NCI-H2029 (cell line): ENCODE measurements around the gene ERGIC1.
"Not testable (repeated sequence)": the region's sequence is repeated elsewhere in the genome, so short reads cannot be mapped to it uniquely, and the experiment has no call there.

Experiments used
- DNase-seq: peaks from one replicate; lab custom pipeline; 2025; lab: John Stamatoyannopoulos, UW

ERGIC1 gene

GRCh38 chr5:172881691-172882370, 47.8 kb downstream of the ERGIC1 start:
- DNase-seq = no peak

DNA sequence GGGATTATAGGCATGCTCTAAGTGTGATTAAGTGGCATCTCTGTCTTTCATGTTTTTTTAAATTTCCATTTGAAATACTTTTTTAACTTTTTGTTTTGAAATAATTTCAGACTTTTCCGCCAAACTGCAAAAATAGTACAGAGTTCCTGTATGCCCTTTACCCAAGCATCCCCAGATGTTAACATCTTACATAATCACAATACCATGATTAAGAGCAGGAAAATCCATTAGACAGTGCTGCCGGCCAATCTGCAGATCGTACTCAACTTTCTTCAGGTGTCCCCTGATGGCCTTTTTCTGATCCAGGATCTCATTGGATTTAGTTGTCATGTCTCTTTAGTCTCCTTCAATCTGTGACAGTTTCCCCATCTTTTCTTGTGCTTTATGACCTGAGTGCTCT, 49.0 kb downstream of the ERGIC1 start:
- no peak for DNase-seq

- DNase-seq = no peak
Observed at GRCh38 chr5:172885597-172886340, 51.7 kb downstream of the ERGIC1 start.

DNA sequence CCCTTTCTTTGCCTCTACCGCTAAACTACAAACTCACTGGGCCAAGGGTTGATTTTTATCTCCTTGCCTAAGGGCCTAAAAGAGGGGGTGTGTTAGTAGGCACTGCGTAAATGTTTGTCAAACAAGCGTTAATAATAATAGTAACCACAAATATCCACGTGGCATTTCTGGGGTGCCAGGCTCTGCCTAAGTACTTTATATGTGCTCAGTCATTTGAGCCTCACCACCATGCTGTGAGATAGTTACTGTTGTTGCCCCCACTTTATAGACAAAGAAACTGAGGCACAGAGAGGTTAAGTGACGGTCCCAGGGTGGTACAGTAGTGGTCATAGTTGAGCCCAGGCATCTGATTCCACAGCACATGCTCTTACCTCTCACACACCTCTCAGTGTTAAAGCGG, 52.4 kb downstream of the ERGIC1 start:
- no peak for DNase-seq

DNA sequence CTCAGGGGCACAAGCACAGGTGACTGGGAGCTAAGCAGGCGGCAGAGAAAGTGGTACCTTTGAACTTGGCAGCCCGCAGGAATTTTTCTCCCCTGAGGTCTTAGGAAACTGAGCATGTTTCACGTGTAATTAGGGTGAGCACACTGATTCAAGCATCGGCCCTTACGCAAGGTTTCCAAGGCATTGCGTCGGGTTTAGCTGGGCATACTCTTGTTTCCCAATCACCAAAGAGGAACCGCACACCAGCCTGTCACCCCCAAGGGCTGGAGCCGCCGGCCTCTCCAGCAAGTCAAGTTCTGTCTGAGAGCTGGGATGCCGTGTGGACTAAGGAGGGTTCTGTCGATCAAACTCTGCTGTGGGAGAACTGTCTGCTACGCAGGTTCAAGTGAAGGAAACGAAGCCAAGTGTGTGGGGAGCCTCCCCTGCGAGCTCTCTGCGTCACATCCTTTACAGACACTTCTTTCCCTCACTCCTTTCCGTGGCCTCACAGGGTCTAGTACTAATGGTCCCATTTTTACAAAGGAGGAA, 53.0 kb downstream of the ERGIC1 start:
- DNase-seq = no peak

- DNase-seq = no peak
Observed at GRCh38 chr5:172887692-172888091, 53.6 kb downstream of the ERGIC1 start.

GRCh38 chr5:172890659-172891058, 56.6 kb downstream of the ERGIC1 start:
- DNase-seq = no peak

- DNase-seq = peak; percentile 20
Observed at GRCh38 chr5:172891716-172892421, 57.8 kb downstream of the ERGIC1 start.

- DNase-seq = no peak
Observed at GRCh38 chr5:172892713-172893112, 58.7 kb downstream of the ERGIC1 start.

DNA sequence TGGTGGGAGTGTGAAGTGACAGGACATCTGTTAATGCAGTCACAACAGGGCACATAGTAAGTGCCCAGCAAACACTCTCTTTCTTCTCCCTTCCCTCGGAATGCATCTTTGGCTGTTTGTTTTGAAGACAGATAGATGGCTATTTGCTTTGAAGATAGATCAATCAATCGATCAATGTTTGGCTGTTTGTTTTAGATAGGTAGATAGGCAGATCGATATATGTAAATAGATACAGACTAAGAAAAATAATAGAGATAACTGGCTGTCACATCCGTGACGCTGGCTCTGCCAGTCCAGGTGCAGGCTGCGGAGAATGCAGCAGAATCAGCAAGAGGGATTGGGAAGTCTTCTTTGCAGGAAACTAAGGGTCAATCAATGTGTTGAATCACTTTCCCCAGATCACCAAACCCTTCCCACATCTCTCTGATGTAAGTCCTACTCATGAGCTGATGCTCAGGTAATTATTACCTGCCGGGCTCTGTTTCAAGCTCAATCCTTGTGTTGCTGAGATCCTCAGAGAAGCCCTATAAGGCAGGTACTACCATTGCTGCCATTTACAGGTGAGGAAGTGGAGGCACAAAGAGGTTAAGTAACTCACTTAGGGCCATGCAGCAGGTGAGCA, 60.8 kb downstream of the ERGIC1 start:
- no peak for DNase-seq

GRCh38 chr5:172895549-172895948, 61.5 kb downstream of the ERGIC1 start:
- no peak for DNase-seq

- no peak for DNase-seq
Observed at GRCh38 chr5:172896465-172896864, 62.4 kb downstream of the ERGIC1 start.

GRCh38 chr5:172897067-172897466, 63.0 kb downstream of the ERGIC1 start:
- DNase-seq = not testable (repeated sequence)

- DNase-seq = no peak
Observed at GRCh38 chr5:172897481-172898217, 63.6 kb downstream of the ERGIC1 start.

GRCh38 chr5:172898218-172898842, 64.3 kb downstream of the ERGIC1 start:
- DNase-seq = no peak

DNA sequence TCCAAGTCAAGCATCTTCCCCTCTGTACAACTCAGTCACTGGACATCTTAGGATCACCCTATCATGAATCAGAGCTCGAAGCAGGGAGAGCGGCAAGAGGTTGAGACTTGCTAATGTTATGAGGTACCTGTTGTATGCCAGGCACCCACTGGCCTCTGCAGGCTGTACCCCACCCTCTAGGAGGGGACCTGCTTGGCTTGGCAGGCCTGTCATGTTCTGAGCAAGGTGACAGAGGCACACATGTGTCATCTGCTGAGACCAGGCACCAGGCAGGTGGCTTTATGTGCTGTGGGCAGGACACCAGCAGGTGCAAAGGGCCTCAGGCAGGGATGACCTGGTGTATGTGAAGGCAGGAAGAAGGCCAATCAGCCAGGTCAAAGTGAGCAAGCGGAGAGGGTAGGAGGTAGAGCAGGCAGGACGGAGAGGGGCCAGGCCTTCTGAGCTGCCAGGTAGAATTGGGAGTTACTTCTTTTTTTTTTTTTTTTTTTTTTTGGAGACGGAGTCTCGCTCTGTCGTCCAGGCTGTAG, 64.9 kb downstream of the ERGIC1 start:
- no peak for DNase-seq

- DNase-seq = no peak
Observed at GRCh38 chr5:172899436-172899835, 65.4 kb downstream of the ERGIC1 start.

DNA sequence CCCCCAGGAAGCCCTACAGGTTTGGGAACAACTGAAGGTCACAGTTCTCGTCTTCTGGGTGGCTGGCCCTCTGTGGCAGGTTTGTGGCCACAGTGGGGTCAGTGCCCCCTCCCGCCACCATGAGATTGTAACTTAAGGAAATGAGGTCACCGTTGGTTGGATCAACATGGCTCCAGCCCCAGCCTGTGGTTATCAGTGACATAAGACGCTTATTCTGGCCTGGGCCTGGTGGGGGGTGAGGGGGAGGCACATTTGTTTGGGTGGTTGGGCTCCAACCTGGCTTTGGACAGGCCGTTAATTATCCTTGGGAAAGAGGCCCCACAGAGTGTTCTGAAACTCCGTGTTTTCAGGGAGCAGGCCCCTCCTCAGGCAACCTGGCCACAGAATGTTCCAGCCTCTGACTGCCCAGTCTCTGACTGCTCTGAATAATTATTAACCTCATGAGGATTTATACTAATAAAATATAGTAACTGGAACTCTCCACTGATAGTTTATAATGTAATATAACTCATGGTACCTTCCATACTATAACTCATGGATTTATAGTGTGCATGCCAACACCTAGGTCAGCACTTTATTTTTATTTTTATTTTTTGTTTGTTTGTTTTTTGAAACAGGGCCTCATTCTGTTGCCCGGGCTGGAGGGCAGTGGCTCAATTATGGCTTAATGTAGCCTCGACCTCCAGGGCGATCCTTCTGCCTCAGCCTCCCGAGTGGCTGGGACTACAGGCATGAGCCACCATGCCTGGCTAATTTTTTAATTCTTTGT, 67.1 kb downstream of the ERGIC1 start:
- DNase-seq = no peak

DNA sequence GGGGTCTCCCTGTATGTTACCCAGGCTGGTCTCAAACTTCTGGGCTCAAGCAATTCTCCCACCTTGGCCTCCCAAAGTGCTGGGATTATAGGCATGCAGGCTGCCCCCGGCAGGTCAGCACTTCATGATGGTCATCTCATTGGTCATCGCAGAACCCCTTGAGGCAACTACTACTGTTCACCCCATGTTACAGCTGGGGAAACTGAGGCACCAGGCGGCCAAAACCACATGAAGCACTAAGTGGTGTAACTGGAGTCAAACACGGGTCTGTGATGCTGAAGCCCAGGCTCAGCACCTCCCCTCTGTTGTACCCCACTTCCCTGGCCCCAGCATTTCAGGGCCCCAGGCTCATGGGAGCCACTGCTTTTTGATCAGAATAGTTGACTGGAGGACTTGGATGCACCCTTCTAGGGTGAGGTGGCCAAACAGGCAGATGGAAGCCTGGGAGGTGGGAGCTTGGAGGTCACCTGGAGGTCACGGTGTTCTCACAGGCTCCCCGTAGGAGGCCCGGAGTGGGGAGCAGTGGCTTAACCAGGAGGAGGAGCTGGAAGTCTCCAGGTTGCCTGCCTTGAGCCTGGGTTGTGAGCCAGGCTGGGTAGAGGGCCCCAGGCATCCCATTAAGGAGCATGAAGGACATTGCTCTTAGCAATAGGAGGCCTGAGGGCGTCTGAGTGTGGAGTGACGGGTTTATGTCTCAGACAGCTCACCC, 67.9 kb downstream of the ERGIC1 start:
- DNase-seq = no peak
